ENCODE measurements around the gene LNX1.

DNA sequence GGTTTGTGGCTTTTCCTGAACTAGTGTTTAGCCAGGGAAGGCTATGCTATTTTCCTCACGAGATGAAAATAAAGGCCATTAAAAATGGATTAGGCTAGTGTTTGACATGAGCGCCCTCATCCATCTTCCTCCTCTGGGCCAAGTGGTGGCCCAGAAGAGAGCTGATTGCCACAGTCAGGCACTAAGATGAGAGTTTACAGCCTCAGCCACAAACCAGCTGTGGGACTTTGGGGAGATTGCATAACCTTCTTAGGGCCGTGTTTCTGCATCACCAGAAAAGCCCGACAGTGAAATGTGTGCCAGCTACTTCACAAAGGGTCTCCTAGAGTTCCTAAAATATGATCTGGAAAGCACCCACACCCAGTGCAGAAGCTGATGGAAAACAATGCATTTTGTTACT lies 42.3 kb upstream of the LNX1 start:
- no peak for TF ChIP-seq POLR2A (IDR thresholded peaks at IDR 0.05)
- TF ChIP-seq, protein P1, sequence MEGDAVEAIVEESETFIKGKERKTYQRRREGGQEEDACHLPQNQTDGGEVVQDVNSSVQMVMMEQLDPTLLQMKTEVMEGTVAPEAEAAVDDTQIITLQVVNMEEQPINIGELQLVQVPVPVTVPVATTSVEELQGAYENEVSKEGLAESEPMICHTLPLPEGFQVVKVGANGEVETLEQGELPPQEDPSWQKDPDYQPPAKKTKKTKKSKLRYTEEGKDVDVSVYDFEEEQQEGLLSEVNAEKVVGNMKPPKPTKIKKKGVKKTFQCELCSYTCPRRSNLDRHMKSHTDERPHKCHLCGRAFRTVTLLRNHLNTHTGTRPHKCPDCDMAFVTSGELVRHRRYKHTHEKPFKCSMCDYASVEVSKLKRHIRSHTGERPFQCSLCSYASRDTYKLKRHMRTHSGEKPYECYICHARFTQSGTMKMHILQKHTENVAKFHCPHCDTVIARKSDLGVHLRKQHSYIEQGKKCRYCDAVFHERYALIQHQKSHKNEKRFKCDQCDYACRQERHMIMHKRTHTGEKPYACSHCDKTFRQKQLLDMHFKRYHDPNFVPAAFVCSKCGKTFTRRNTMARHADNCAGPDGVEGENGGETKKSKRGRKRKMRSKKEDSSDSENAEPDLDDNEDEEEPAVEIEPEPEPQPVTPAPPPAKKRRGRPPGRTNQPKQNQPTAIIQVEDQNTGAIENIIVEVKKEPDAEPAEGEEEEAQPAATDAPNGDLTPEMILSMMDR (IDR thresholded peaks at IDR 0.05): no peak
